Activated T-cell treated with anti-CD3 and anti-CD28 coated beads for 4 hours (primary cell): ENCODE results near the gene RREB1.
A peak's percentile ranks its signal among the peaks of the same experiment; 100 is the strongest.

Experiments
- DNase-seq: peaks from one replicate; pipeline ENCODE4 v3.0.0-alpha.2; 2020

RREB1 gene, protein sequence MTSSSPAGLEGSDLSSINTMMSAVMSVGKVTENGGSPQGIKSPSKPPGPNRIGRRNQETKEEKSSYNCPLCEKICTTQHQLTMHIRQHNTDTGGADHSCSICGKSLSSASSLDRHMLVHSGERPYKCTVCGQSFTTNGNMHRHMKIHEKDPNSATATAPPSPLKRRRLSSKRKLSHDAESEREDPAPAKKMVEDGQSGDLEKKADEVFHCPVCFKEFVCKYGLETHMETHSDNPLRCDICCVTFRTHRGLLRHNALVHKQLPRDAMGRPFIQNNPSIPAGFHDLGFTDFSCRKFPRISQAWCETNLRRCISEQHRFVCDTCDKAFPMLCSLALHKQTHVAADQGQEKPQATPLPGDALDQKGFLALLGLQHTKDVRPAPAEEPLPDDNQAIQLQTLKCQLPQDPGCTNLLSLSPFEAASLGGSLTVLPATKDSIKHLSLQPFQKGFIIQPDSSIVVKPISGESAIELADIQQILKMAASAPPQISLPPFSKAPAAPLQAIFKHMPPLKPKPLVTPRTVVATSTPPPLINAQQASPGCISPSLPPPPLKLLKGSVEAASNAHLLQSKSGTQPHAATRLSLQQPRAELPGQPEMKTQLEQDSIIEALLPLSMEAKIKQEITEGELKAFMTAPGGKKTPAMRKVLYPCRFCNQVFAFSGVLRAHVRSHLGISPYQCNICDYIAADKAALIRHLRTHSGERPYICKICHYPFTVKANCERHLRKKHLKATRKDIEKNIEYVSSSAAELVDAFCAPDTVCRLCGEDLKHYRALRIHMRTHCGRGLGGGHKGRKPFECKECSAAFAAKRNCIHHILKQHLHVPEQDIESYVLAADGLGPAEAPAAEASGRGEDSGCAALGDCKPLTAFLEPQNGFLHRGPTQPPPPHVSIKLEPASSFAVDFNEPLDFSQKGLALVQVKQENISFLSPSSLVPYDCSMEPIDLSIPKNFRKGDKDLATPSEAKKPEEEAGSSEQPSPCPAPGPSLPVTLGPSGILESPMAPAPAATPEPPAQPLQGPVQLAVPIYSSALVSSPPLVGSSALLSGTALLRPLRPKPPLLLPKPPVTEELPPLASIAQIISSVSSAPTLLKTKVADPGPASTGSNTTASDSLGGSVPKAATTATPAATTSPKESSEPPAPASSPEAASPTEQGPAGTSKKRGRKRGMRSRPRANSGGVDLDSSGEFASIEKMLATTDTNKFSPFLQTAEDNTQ (N-terminal part only)

GRCh38 chr6:7107578-7108195 lies at the start of gene RREB1:
Gene RREB1 (plus strand): TSS chr6:7107961. CDS start chr6:7181912, 73,951 bp downstream.
- peak; percentile 47 for DNase-seq

GRCh38 chr6:7058250-7058923 lies 49.4 kb upstream of the RREB1 start:
- no peak for DNase-seq

- no peak for DNase-seq
Observed at GRCh38 chr6:7060769-7061516, 46.8 kb upstream of the RREB1 start.

DNA sequence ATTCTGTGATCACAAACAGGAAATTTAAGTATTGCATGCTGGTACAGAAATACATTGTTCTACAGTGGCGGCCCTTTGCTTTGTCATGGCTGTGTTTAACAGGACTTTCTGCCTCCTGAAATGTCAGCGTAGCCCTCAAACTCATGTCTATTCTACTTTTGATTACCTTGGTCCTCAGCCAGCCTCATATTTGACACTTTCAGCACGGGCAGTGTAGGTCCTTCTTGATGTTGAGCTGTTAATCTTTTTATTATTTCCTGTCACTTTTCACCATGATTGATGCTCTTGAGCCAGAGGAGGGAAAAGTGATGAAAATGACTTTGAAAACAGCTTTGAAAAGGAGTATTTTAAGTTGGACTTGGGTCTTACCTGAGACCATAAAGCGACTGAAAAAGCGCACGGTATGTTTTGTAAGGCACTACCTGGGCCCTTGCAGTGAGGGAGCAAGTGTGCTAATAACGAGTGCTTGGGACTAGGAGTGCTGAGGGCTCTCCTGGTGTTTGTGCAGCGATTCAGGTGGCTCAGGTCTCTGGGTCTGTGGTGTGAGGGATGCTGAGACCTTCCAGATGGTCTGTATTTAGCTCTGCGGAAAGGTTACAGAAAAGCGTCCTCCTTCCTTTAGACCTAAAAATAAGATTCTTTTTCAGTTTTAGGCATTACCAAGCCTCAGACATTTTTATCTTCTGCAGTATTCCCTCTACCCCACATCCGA lies 45.2 kb upstream of the RREB1 start:
- no peak for DNase-seq

DNA sequence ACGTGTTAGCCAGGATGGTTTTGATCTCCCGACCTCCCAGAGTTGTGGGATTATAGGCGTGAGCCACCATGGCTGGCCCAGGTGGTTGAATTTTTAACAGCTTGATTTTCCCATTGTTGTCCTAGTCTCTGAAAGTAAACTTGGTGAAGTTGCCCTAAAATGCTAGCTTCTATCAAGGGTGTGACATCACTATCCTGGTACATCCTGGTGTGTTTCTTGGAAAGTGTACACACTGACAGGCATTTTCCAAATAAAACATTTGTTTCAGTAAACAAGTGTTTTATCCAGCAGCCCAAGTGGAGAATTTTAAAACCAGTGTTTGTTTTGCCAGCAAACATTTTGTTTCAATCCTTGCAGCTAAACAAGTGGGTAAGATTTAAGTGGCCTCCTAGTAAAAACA lies 40.5 kb upstream of the RREB1 start:
- no peak for DNase-seq

GRCh38 chr6:7071405-7071804 lies 36.4 kb upstream of the RREB1 start:
- DNase-seq = no peak

- DNase-seq = no peak
Observed at GRCh38 chr6:7073082-7073820, 34.5 kb upstream of the RREB1 start.

DNA sequence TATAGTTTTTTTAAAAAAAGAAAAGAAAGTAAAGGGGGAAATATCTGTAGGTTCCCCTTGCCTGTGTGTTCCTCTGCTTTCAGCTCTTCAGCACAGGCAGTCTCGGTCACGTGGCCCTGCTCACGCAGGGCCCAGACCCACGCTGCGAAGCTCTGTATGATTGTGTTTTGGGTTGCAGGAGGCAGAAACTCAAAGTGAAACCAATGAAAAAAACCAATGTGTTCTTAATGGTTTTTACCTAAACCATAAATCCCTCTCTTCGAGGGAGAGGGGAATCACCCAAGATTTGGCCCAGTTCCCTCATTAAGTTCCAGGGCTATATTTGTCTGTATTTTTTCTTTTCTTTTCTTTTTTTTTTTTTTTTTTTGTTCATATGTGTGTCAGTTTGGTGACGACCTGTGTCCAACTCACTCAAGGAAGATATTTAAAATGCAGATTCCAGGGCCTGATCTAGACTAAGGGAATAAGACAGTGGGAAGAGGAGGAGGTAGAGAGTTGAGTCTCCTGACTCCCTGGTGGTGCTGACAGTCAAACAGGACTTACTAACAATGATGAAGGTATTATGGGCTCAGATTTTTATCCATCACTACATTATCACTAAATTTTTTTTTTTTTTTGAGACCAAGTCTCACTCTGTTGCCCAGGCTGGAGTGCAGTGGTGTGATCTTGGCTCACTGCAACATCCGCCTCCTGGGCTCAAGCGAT lies 33.8 kb upstream of the RREB1 start:
- peak; percentile 48 for DNase-seq

DNA sequence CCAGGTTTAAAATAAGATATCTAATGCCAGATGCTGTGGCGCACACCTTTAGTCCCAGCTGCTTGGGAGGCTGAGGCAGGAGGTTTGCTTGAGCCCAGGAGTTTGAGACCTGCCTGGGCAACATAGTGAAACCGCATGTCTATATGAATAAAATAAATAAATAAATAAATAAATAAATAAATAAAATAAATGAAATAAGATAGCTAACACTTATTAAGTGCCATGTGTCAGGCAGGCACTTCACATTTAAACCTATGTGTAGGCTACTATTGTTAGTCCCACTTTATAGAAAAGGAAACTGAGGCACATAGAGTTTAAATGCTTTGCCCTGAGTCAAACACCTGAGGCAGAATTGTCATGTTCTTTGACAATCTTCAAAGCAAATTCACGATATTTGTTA lies 32.9 kb upstream of the RREB1 start:
- DNase-seq = no peak

GRCh38 chr6:7075341-7076000 lies 32.3 kb upstream of the RREB1 start:
- no peak for DNase-seq

DNA sequence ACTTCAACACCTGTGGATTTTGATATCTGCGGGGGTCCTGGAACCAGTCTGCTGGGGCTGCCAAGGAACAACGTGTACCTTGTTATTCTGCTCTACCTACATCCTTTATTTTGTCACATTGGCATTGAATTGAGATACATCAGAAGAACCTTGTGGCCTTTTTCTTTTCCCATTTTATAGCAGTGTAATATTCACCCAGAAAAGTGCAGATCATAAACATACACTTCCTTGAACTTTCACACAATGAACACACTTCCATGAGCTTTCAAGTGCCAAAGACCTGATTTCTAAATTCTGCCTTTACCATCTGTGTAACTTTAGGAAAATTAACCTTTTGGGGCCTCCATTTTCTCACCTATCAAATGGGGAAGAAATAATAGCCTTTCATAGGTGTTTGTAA lies 29.9 kb upstream of the RREB1 start:
- no peak for DNase-seq

DNA sequence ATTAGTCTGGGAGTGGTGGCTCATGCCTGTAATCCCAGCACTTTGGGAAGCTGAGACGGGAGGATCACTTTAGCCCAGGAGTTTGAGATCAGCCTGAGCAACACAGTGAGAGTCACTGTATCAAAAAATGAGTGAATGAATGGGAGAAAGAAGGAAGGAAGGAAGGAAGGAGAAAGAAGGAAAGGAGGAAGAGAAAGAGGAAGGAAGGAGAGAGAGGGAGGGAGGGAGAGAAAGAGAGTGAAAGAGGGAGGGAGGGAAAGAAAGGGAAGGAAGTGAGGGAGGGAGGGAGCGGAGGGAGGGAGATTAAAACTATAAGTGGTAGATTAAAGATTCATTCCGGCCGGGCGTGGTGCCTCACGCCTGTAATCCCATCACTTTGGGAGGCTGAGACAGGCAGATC lies 28.9 kb upstream of the RREB1 start:
- DNase-seq = no peak

DNA sequence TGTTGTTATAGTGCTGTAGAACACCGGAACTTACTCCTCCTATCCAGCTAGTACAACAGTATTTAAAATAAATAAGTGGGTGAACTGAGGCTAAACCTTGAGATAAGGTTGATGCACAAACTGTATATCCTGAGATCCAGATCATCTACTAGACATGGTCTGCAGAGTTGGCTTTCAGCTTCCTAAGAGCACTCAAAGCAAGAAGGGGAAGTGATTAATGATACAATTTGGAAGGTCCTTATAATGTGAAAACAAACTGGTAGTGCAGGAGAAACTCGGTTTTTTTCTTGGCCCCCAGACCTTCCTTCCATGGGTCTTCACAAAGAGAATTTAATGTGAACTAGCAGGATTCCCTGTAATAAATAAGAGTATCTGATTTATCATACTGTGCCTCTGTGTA lies 27.4 kb upstream of the RREB1 start:
- DNase-seq = no peak

- no peak for DNase-seq
Observed at GRCh38 chr6:7085911-7086310, 21.9 kb upstream of the RREB1 start.

DNA sequence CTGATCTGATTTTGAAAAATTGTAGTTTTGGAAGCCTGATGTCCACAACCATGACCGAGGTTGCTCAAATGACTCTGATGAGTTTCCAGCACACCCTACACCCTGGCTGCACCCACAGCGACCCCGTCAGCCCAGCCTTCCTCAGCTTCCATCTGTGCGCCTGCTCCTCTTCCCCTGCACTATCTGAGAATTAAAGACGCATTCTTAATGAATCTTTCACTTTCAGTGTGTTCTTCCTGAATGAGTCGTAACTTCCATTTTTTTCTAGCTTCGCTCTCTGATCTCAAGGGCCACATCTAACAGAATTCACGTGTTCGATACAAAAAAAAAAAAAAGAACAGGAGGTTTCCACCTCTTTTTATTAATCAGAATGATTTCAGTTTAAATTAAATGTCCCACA lies 21.3 kb upstream of the RREB1 start:
- DNase-seq = no peak

DNA sequence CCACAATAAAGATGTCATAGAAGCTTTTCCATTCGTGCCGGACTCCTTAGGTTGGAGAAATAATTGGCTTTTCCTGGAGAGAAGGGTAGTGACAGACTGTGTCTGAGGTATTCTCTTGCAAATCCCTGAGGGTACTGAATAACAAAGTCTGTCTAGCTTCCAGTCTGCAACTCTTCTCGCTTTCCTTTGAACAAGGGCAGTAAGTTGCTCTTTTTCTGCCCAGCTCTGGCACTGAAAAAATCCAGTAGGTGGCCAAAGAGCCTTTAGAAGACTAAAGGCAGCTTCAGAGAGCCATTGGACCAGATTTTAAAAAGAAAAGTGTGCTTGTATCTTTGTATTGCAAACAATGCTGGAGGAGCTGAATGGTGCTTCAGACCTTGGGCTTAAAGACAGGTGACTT lies 20.7 kb upstream of the RREB1 start:
- no peak for DNase-seq

GRCh38 chr6:7087491-7087979 lies 20.2 kb upstream of the RREB1 start:
- DNase-seq = no peak

GRCh38 chr6:7088076-7088742 lies 19.6 kb upstream of the RREB1 start:
- no peak for DNase-seq
